Tibial nerve (tissue), 3 donors: ENCODE data around the gene STRN3.

Source experiments
- CTCF ChIP-seq, 5 experiments: fragments of 200-600 bp in 3 of 5; fragments of 450-650 bp in 2 of 5; sonication (generic) in 3 of 5; IDR thresholded peaks; one replicate each; pipeline ENCODE4 v1.5.1; 2016 to 2019; ENCODE audit warnings: antibody characterized with exemption in 5 of 5, mild to moderate bottlenecking in 3 of 5, moderate library complexity in 2 of 5
- POLR2A ChIP-seq, 2 donors: fragments of 450-650 bp; IDR thresholded peaks; one replicate each; pipeline ENCODE4 v1.6.1; 2017; ENCODE audit warnings: antibody characterized with exemption in 2 of 2, mild to moderate bottlenecking in 2 of 2, moderate library complexity in 2 of 2

- TF ChIP-seq CTCF (IDR thresholded peaks at IDR 0.05) (no peak), POLR2A (IDR thresholded peaks at IDR 0.05) (no peak)
Observed at GRCh38 chr14:31045501-31046080, 19.4 kb upstream of the STRN3 start.
